ENCODE measurements around the gene PEAK3. TPM values are rescaled to one million over a fixed set of nuclear protein-coding genes. Genes with fewer than 3 reads are reported as not detected.

Gene PEAK3
- total RNA-seq, 1 donor from 2014 or later: not detected

DNA sequence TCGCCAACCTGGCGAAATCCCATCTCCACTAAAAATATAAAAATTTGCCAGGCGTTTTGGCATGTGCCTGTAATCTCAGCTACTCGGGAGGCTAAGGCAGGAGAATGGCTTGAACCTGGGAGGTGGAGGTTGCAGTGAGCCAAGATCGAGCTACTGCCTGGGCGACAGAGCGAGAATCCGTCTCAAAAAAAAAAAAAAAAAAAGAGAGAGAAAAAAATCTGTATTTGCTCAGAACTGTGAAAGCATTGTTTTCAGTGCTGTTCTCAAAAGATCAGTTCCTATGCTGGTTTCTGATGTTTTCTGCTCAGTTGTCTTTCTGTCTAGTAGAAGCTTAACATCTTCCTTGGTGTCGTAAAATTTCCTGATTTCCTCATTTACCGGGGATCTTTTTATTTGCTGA, 42.8 kb downstream of the PEAK3 start:
- DNase-seq (ENCODE audit: low read depth, low spot score): no peak

- DNase-seq (ENCODE audit: low read depth, low spot score): no peak
Observed at GRCh38 chr19:2237869-2238153, 44.2 kb downstream of the PEAK3 start.

DNA sequence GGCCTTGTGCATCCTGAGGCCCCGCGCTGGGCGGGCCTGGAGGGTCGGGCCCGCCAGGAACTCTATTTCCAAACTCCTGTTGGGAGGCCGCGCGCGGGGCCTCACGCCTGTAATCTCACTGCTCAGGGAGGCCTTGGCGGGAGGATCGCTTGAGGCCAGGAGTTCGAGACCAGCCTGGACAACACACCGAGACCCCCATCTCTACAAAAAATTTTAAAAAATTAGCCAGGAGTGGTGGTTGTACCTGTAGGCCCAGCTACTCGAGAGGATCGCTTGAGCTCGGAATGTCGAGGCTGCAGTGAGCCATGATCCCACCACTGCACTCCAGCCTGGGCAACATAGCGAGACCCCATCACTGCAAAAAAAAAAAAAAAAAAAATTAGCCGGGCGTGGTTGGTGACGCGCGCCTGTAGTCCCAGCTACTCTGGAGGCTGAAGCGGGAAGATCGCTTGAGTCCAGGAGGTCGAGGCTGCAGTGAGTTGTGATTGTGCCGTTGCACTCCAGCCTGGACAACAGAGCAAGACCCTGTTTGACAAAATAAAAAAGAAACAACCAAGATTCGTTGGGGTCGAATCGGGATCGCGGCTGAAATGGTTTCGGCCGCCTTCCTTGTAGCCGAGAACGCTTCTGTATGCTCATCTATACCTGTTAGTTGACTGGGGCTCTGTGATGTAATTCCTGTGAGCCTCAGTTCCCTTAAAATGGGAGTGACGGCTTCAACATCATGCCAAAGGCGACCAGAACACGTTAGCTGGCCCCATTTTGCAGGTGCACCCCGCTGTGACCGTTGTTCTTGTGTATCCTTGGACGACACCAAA, 44.7 kb downstream of the PEAK3 start:
- DNase-seq (ENCODE audit: low read depth, low spot score): no peak

DNA sequence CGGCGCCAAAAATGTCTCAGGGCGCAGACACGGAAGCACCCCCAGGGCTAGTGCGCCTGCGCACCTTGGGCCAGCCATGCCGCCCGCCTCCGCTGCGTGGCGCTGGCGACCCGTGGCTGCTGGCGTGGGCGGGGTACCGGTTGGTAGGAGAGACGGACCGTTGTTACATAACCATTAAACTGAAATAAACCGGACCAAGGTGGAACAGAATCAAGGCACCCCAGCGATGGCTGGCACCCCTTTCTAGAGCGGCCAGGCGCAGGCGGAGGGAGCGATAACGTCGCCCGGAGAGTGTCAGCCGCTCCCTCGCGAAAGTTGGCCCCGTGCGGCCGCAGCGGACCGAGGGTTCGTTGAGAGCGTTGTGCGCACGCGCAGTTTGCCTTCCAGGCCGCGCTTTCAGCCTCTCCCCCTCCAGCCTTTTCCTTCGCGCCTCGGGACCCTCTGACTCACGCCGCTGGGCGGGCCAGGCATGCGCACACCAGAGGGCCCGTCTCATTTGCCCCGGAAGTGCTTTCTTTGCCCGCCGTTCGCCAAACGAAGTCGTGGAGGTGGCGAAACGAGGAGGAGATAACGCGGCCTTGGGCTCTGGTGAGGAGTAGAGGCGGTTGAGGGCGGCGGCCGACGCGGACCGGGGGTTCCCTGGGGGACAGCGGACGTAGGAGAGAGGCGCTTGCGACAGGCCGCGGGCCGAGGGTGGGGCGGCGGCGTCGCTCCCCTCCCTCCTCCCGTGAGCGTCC, 45.5 kb downstream of the PEAK3 start, which contains the start of the genes PLEKHJ1 and SF3A2:
TSS of gene PLEKHJ1 (minus strand) at position 16 of the 737 bp plus-strand sequence. CDS start 81 bp downstream, outside the sequence.
TSS of gene SF3A2 (plus strand) at position 511 of the 737 bp plus-strand sequence. CDS start 6,595 bp downstream, outside the sequence.
- peak; percentile 88 for DNase-seq (ENCODE audit: low read depth, low spot score)

DNA sequence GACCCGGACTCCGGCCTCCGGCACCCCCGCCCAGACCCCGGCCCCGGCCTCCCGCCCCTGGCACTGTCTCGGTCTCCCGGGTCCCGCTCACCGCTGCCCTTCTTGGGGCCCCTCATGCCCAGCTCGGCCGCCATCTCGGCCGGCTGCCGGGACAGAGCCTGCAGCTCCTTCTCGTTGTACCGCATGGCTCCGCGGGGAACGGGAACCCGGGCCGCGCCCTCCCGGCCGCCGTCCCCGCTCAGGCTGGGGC, 46.0 kb downstream of the PEAK3 start:
- no peak for DNase-seq (ENCODE audit: low read depth, low spot score)

GRCh38 chr19:2235381-2236063, 46.5 kb downstream of the PEAK3 start:
- no peak for DNase-seq (ENCODE audit: low read depth, low spot score)

GRCh38 chr19:2234996-2235380, 47.0 kb downstream of the PEAK3 start:
- DNase-seq (ENCODE audit: low read depth, low spot score): no peak

DNA sequence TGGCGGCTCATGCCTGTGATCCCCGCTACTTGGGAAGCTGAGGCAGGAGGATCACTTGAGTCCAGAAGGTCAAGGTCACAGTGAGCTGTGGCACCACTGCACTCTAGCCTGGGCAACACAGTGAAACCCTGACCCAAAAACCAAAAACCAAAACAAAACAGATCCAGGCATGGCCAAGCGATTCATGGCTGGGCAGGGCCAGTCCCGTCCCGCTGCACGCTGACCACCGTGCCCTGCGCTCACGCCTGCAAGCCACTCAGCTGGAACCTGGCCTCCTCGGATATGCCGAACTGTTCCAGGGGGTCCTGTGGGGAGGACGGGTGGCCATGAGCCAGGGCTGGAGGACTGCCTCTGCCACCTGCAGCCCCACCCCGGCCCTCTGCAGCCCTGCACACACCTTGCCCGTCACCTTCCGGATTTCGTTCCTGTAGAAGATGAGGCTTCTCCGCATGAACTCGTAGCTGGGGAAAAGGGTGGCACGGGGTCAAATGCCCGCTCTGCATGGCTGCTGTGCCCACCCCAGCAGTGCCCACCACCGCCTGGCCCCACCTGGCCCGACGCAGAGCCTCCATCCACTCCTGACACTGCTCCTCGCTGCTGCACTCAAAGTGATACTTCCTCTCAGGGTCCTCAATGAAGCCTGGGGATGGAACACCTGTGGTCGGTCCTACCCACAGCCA, 48.2 kb downstream of the PEAK3 start:
- DNase-seq (ENCODE audit: low read depth, low spot score): no peak

GRCh38 chr19:2232286-2233151, 49.5 kb downstream of the PEAK3 start:
- DNase-seq (ENCODE audit: low read depth, low spot score): no peak

GRCh38 chr19:2231621-2232221, 50.3 kb downstream of the PEAK3 start:
- DNase-seq (ENCODE audit: low read depth, low spot score): no peak

GRCh38 chr19:2230807-2231533, 51.0 kb downstream of the PEAK3 start:
- no peak for DNase-seq (ENCODE audit: low read depth, low spot score)

GRCh38 chr19:2230033-2230531, 51.9 kb downstream of the PEAK3 start:
- DNase-seq (ENCODE audit: low read depth, low spot score): no peak

DNA sequence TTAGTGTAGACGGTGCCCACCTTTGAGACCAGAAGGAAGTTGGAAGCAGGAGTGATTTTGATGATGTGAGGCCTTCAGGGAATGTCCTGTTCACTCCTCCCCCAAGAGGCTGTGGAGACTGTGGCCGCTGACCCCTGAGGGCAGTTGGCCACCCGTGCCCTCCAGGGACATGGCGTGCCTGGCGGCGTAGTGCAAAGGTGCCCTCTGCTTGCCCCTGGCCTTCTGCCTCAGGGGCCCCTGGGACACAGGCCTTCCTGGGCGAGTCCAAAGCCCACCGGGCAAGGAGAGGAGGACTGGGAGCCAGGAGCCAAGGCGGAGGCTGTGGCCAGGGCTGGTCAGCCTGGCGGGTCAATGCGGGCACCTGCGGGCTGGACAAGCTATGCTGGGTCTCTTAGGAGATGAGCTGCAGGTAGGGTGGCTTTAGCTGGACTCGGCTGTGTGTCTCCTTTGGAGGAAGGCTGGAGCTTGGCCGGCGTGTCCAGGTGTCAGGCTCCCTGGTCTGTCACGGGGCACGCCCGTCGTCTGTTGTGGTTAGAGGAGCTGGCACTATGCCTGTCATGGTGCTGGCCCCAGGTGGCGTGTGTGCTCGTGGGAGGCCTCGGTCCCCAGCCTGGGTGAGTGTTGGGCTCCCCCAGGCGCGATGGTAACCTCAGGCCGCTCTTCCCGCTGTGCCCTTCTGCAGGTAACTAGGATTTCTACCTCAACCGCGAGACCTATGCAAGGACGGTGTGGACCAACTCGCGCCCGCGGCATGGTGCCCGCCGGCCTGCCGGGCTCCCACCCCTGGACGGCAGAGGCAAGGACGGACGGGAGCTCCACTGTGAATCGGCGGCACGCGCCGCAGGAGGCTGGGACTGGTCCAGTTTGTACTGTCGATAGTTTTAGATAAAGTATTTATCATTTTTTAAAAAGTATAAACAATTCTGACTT, 52.6 kb downstream of the PEAK3 start:
- no peak for DNase-seq (ENCODE audit: low read depth, low spot score)

DNA sequence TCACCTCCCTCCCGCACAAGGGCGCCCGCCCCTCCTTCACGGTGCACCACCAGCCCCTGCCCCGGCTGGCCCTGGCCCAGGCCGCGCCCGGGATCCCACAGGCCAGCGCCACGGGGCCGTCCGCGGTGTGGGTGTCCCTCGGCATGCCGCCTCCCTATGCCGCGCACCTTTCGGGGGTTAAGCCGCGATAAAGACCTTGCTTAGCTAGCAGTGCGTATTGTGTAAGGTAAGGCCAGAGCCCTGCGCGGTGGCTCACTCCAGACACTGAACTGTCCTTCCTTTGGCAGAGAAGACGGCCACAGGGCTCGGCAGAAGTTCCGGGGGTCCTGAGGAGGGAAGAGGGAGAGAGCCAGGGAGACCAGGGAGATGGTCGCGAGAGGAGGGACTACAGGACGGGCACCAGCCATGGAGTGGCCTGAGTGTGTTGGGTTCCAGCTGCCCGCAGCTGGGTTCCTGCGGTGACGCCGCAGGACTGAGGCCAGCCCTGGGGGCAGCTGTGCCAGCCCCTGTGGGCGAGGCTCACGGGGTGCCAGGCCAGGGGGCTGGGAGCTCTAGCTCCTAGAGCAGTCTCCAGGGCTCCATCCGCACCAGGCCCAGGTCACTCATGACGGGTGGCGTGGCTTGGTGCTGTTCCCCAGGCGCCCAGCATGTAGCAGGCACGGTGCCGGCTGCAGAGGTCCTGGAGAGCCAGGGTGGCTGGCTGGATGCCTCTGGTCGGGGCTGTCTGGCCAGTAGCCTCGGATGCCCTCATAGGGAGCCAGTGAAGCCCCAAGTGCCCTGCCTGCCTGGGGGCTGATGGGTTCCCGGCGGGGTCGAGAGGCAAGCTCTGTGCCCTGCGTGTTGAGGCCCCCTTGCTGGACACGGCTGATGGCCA, 53.6 kb downstream of the PEAK3 start:
- DNase-seq (ENCODE audit: low read depth, low spot score): no peak

- no peak for DNase-seq (ENCODE audit: low read depth, low spot score)
Observed at GRCh38 chr19:2227415-2228156, 54.4 kb downstream of the PEAK3 start.

DNA sequence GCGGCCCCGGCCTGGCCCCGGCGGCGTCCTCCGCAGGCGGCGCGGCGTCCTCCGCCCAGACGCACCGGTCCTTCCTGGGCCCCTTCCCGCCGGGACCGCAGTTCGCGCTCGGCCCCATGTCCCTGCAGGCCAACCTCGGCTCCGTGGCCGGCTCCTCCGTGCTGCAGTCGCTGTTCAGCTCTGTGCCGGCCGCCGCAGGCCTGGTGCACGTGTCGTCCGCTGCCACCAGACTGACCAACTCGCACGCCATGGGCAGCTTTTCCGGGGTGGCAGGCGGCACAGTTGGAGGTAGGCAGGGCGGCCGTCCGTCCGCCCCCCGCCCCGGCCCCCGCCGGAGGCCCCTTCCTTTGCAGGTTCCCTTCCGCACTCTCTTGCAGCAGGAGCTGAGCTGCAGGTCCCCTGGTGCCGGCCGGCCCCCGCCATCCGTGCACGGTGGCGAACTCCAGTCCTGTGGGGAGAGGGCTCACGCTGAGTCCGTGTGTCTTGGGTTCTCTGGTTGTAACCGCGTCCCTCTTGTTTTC, 55.1 kb downstream of the PEAK3 start:
- no peak for DNase-seq (ENCODE audit: low read depth, low spot score)

All from pulmonary artery endothelial cell (primary cell).